Panc1 (cell line): ENCODE measurements around the gene ITGB6. TPM values are rescaled to one million over a fixed set of nuclear protein-coding genes. Genes with fewer than 3 reads are reported as not detected.

Source experiments
- ATAC-seq: fragments of 200-7000 bp; cut with Tn5 transposase; 2 replicates; pipeline ENCODE4 v1.9.1; 2020; ENCODE audit warnings: mild to moderate bottlenecking, moderate library complexity
- BruUV-seq: library from RNA; stranded (reverse); fragments of 400-500 nt; replicated peaks from 2 replicates; lab custom pipeline; 2021; lab: Mats Ljungman, UMichigan
- CTCF ChIA-PET: fragments of 300-600 bp; sonication (Branson Sonifier 250); formaldehyde crosslinking; loops from one replicate; lab custom pipeline; 2022; ENCODE audit warnings: antibody characterized with exemption; lab: Charles Lee
- POLR2A ChIA-PET: fragments of 300-600 bp; sonication (Branson Sonifier 250); formaldehyde crosslinking; loops from one replicate; lab custom pipeline; 2022; ENCODE audit warnings: antibody characterized with exemption; lab: Charles Lee
- DNase-seq: peaks from one replicate; pipeline ENCODE4 v3.0.0-alpha.2; 2010; ENCODE audit warnings: low read depth, low spot score
- H3K27ac ChIP-seq: 2 replicates; pipeline ENCODE4 v1.5.1; 2011; ENCODE audit warnings: mild to moderate bottlenecking, low read length, inconsistent platforms
- H3K27me3 ChIP-seq: fragments of 200-500 bp; sonication (Bioruptor generic); 2 replicates; pipeline ENCODE4 v1.6.0; 2014; ENCODE audit warnings: low read length, inconsistent platforms; ENCODE audit not compliant: control insufficient read depth, insufficient read depth
- H3K36me3 ChIP-seq: fragments of 200-500 bp; sonication (Bioruptor generic); 2 replicates; pipeline ENCODE4 v1.5.1; 2014; ENCODE audit warnings: inconsistent platforms, mild to moderate bottlenecking, low read length, moderate library complexity; ENCODE audit not compliant: control insufficient read depth, insufficient read depth
- H3K4me1 ChIP-seq: 2 replicates; pipeline ENCODE4 v1.5.1; 2011; ENCODE audit warnings: inconsistent platforms, mild to moderate bottlenecking, low read length, moderate library complexity; ENCODE audit not compliant: control insufficient read depth, insufficient read depth
- H3K4me3 ChIP-seq, 2 experiments: 2 replicates each; pipeline ENCODE4 v1.5.1; 2011 to 2012; ENCODE audit warnings: low read depth in 2 of 2, low read length in 2 of 2, mild to moderate bottlenecking in 2 of 2, inconsistent platforms in 1 of 2, moderate library complexity in 1 of 2
- H3K9me3 ChIP-seq: fragments of 200-500 bp; sonication (Bioruptor generic); 2 replicates; pipeline ENCODE4 v1.5.1; 2014; ENCODE audit warnings: low read depth, mild to moderate bottlenecking, inconsistent platforms, low read length, moderate library complexity; ENCODE audit not compliant: control insufficient read depth, insufficient read depth
- POLR2AphosphoS5 ChIP-seq: IDR thresholded peaks from 2 replicates; pipeline ENCODE4 v1.6.1; 2012; ENCODE audit warnings: mild to moderate bottlenecking, low read depth, low read length, moderate library complexity
- SIN3A ChIP-seq: IDR thresholded peaks from 2 replicates; pipeline ENCODE4 v1.6.1; 2012; ENCODE audit warnings: low read depth, mild to moderate bottlenecking, low read length, moderate library complexity, borderline replicate concordance; ENCODE audit not compliant: insufficient read depth
- TCF7L2 ChIP-seq: IDR thresholded peaks from 2 replicates; pipeline ENCODE4 v1.6.1; 2011; ENCODE audit warnings: mild to moderate bottlenecking, low read depth, low read length, inconsistent platforms
- in situ Hi-C: cut with HindIII; loops from 2 replicates; pipeline ENCODE4 v1.10.0; 2016; ENCODE audit warnings: low sequenced_read_pairs, low pct_unique_long_range_greater_than_20kb
- intact Hi-C: fragments of 100-400 bp; cut with micrococcal nuclease; formaldehyde crosslinking; loops from one replicate; pipeline ENCODE4 v1.10.0; 2022; ENCODE audit not compliant: unreplicated experiment
- total RNA-seq: library from RNA; stranded (reverse); gene quantifications from one replicate; pipeline ENCODE4 v1.2.1, GENCODE V29; 2021; ENCODE audit not compliant: unreplicated experiment
- TF ChIP-seq, protein P1 (sequence below), 2 experiments: IDR thresholded peaks; 2 replicates each; pipeline ENCODE4 v1.6.1; 2011 to 2012; ENCODE audit warnings: low read depth in 2 of 2, control low read depth in 1 of 2, low read length in 1 of 2, mild to moderate bottlenecking in 1 of 2, moderate library complexity in 1 of 2; ENCODE audit not compliant: insufficient read depth in 1 of 2
- TF ChIP-seq, protein P2 (sequence below): fragments of 450-650 bp; IDR thresholded peaks from 2 replicates; pipeline ENCODE4 v1.5.1; 2017; ENCODE audit warnings: mild to moderate bottlenecking

Gene ITGB6
- total RNA-seq, 1 experiment from 2014 or later, result 0.08 TPM

DNA sequence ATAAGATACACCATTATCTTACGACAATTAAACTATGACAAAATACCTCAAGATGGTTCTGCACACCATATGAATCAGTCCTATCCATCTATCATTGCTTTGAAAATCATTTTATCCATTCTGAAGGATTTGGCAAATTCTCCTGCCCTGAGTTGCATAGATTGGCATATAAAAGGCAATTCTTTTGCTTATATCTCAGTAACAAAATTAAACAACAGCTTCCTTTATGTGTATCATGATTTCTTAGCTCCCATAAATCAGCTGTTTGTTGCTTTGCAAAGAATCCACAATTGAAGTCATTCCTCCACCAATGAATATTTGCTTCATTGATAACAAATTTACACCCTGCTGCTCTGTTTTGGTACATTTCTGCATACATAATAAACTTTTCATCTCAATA lies 61.7 kb downstream of the ITGB6 start:
- CTCF ChIA-PET, result no interaction called here
- Histone ChIP-seq H3K27me3 (no peaks in the 10 kb centered on the region), H3K36me3 (no peaks in the 10 kb centered on the region), H3K4me3 (no peak overlapping the region), H3K27ac (no peak overlapping the region), H3K4me1 (peaks cover 4% of the 10 kb centered on the region), H3K9me3 (no peaks in the 10 kb centered on the region)
- TF ChIP-seq SIN3A (no peak), TCF7L2 (no peak), POLR2AphosphoS5 (no peak)
- TF ChIP-seq, protein P1, sequence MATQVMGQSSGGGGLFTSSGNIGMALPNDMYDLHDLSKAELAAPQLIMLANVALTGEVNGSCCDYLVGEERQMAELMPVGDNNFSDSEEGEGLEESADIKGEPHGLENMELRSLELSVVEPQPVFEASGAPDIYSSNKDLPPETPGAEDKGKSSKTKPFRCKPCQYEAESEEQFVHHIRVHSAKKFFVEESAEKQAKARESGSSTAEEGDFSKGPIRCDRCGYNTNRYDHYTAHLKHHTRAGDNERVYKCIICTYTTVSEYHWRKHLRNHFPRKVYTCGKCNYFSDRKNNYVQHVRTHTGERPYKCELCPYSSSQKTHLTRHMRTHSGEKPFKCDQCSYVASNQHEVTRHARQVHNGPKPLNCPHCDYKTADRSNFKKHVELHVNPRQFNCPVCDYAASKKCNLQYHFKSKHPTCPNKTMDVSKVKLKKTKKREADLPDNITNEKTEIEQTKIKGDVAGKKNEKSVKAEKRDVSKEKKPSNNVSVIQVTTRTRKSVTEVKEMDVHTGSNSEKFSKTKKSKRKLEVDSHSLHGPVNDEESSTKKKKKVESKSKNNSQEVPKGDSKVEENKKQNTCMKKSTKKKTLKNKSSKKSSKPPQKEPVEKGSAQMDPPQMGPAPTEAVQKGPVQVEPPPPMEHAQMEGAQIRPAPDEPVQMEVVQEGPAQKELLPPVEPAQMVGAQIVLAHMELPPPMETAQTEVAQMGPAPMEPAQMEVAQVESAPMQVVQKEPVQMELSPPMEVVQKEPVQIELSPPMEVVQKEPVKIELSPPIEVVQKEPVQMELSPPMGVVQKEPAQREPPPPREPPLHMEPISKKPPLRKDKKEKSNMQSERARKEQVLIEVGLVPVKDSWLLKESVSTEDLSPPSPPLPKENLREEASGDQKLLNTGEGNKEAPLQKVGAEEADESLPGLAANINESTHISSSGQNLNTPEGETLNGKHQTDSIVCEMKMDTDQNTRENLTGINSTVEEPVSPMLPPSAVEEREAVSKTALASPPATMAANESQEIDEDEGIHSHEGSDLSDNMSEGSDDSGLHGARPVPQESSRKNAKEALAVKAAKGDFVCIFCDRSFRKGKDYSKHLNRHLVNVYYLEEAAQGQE (IDR thresholded peaks at IDR 0.05; ENCODE audit: insufficient read depth in 1 of 2, low read depth in 2 of 2, low read length in 1 of 2), result no peak
- TF ChIP-seq, protein P2, sequence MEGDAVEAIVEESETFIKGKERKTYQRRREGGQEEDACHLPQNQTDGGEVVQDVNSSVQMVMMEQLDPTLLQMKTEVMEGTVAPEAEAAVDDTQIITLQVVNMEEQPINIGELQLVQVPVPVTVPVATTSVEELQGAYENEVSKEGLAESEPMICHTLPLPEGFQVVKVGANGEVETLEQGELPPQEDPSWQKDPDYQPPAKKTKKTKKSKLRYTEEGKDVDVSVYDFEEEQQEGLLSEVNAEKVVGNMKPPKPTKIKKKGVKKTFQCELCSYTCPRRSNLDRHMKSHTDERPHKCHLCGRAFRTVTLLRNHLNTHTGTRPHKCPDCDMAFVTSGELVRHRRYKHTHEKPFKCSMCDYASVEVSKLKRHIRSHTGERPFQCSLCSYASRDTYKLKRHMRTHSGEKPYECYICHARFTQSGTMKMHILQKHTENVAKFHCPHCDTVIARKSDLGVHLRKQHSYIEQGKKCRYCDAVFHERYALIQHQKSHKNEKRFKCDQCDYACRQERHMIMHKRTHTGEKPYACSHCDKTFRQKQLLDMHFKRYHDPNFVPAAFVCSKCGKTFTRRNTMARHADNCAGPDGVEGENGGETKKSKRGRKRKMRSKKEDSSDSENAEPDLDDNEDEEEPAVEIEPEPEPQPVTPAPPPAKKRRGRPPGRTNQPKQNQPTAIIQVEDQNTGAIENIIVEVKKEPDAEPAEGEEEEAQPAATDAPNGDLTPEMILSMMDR, result no peak
- ATAC-seq, result no peak
- no peak for DNase-seq
- intact Hi-C loops, result no loop called here
- POLR2A ChIA-PET, result no interaction called here
- no TSS peak for BruUV-seq
- in situ Hi-C loops, result no loop called here

- Histone ChIP-seq H3K36me3 (no peaks in the 10 kb centered on the region), H3K4me1 (peaks cover 4% of the 10 kb centered on the region), H3K9me3 (no peaks in the 10 kb centered on the region), H3K27ac (no peak overlapping the region), H3K4me3 (no peak overlapping the region), H3K27me3 (no peaks in the 10 kb centered on the region)
- BruUV-seq, result no TSS peak
- POLR2A ChIA-PET, result no interaction called here
- TF ChIP-seq, protein P1 (IDR thresholded peaks at IDR 0.05; ENCODE audit: insufficient read depth in 1 of 2, low read depth in 2 of 2, low read length in 1 of 2), result no peak
- CTCF ChIA-PET, result no interaction called here
- in situ Hi-C loops (no loop called here), intact Hi-C loops (no loop called here)
- no peak for ATAC-seq
- no peak for DNase-seq
Measured at GRCh38 chr2:160137464-160137863, 62.6 kb downstream of the ITGB6 start.
